IMR-90 (cell line): ENCODE data around the gene SF3B5. TPM values are rescaled to one million over a fixed set of nuclear protein-coding genes. Genes with fewer than 3 reads are reported as not detected.

Source experiments
- ATAC-seq: fragments of 200-7000 bp; cut with Tn5 transposase; 2 replicates; pipeline ENCODE4 v1.9.1; 2020; ENCODE audit warnings: low read depth, mild to moderate bottlenecking, moderate library complexity
- BruUV-seq: library from RNA; stranded (reverse); fragments of 400-500 nt; replicated peaks from 2 replicates; lab custom pipeline; 2021; lab: Mats Ljungman, UMichigan
- CTCF ChIA-PET: fragments of 300-600 bp; formaldehyde crosslinking; extraction: SDS; loops from one replicate; lab custom pipeline; 2021; ENCODE audit warnings: antibody characterized with exemption; lab: Yijun Ruan, JAX
- POLR2A ChIA-PET: fragments of 300-600 bp; sonication (Branson Sonifier 250); formaldehyde crosslinking; loops from one replicate; lab custom pipeline; 2022; ENCODE audit warnings: antibody characterized with exemption; ENCODE audit not compliant: unreplicated experiment; lab: Charles Lee
- DNase-seq: peaks from one replicate; pipeline ENCODE4 v3.0.0; 2013
- H2AFZ ChIP-seq: replicated peaks from 2 replicates; pipeline ENCODE3; 2013; ENCODE audit warnings: low read length, mild to moderate bottlenecking; ENCODE audit not compliant: poor library complexity
- H2AK5ac ChIP-seq: 2 replicates; pipeline ENCODE4 v1.6.1; 2013; ENCODE audit warnings: low read depth, low read length, inconsistent platforms
- H2AK9ac ChIP-seq: replicated peaks from 2 replicates; pipeline ENCODE3; 2013; ENCODE audit warnings: mild to moderate bottlenecking, low read depth, low read length, moderate library complexity; ENCODE audit not compliant: poor library complexity
- H2BK120ac ChIP-seq: 2 replicates; pipeline ENCODE4 v1.6.1; 2013; ENCODE audit warnings: low read depth, low read length, inconsistent platforms
- H2BK15ac ChIP-seq: 3 replicates; pipeline ENCODE4 v1.6.1; 2013; ENCODE audit warnings: low read depth, low read length, inconsistent platforms
- H2BK20ac ChIP-seq: 2 replicates; pipeline ENCODE4 v1.6.1; 2013; ENCODE audit warnings: low read depth, mild to moderate bottlenecking, inconsistent platforms, low read length, moderate library complexity
- H2BK5ac ChIP-seq: 2 replicates; pipeline ENCODE4 v1.6.1; 2013; ENCODE audit warnings: mild to moderate bottlenecking, low read depth, low read length, inconsistent platforms; ENCODE audit not compliant: poor library complexity, severe bottlenecking
- H3K14ac ChIP-seq: replicated peaks from 2 replicates; pipeline ENCODE4 v1.6.1; 2013; ENCODE audit warnings: low read depth, low read length, inconsistent platforms
- H3K18ac ChIP-seq: 2 replicates; pipeline ENCODE4 v1.6.1; 2013; ENCODE audit warnings: low read depth, low read length, control low read depth
- H3K23ac ChIP-seq: 2 replicates; pipeline ENCODE4 v1.6.1; 2013; ENCODE audit warnings: low read depth, low read length, inconsistent platforms
- H3K27ac ChIP-seq: 2 replicates; pipeline ENCODE4 v1.5.1; 2013; ENCODE audit warnings: mild to moderate bottlenecking, control low read depth, low read length; ENCODE audit not compliant: insufficient read depth
- H3K27me3 ChIP-seq: 2 replicates; pipeline ENCODE4 v1.6.1; 2013; ENCODE audit warnings: low read length; ENCODE audit not compliant: control insufficient read depth, insufficient read depth
- H3K36me3 ChIP-seq: 2 replicates; pipeline ENCODE4 v1.6.1; 2013; ENCODE audit warnings: low read length, mixed read lengths; ENCODE audit not compliant: control insufficient read depth, insufficient read depth
- H3K4ac ChIP-seq: 2 replicates; pipeline ENCODE4 v1.6.1; 2013; ENCODE audit warnings: low read depth, low read length, inconsistent platforms
- H3K4me1 ChIP-seq: 2 replicates; pipeline ENCODE4 v1.6.1; 2013; ENCODE audit warnings: low read length, mixed read lengths; ENCODE audit not compliant: control insufficient read depth, insufficient read depth
- H3K4me2 ChIP-seq: 2 replicates; pipeline ENCODE4 v1.6.1; 2013; ENCODE audit warnings: low read depth, mild to moderate bottlenecking, control low read depth, low read length, moderate library complexity
- H3K4me3 ChIP-seq: 2 replicates; pipeline ENCODE4 v1.5.1; 2013; ENCODE audit warnings: low read depth, mild to moderate bottlenecking, control low read depth, low read length, moderate library complexity; ENCODE audit not compliant: insufficient read depth
- H3K56ac ChIP-seq: 2 replicates; pipeline ENCODE4 v1.6.1; 2013; ENCODE audit warnings: low read length, inconsistent platforms; ENCODE audit not compliant: insufficient read depth; ENCODE audit errors: extremely low read depth
- H3K79me1 ChIP-seq, 2 experiments: 2 replicates each; pipeline ENCODE4 v1.6.1; 2013; ENCODE audit warnings: low read length in 2 of 2, inconsistent platforms in 1 of 2, low read depth in 1 of 2
- H3K9ac ChIP-seq: 2 replicates; pipeline ENCODE4 v1.6.1; 2013; ENCODE audit warnings: low read depth, low read length, control low read depth
- H3K9me1 ChIP-seq: 2 replicates; pipeline ENCODE4 v1.6.1; 2013; ENCODE audit warnings: low read length, inconsistent platforms; ENCODE audit not compliant: insufficient read depth
- H3K9me3 ChIP-seq: 2 replicates; pipeline ENCODE4 v1.6.1; 2013; ENCODE audit warnings: low read length; ENCODE audit not compliant: control insufficient read depth, insufficient read depth
- H4K20me1 ChIP-seq: 2 replicates; pipeline ENCODE4 v1.6.1; 2013; ENCODE audit warnings: low read length, inconsistent platforms; ENCODE audit not compliant: insufficient read depth
- H4K5ac ChIP-seq: 2 replicates; pipeline ENCODE4 v1.6.1; 2013; ENCODE audit warnings: mild to moderate bottlenecking, low read depth, low read length, control low read depth
- H4K8ac ChIP-seq, 2 experiments: 2 replicates each; pipeline ENCODE4 v1.6.1; 2013; ENCODE audit warnings: low read depth in 2 of 2, low read length in 2 of 2, control low read depth in 1 of 2, inconsistent platforms in 1 of 2
- H4K91ac ChIP-seq: 2 replicates; pipeline ENCODE4 v1.6.1; 2013; ENCODE audit warnings: low read depth, low read length, inconsistent platforms; ENCODE audit not compliant: insufficient read depth
- BHLHE40 ChIP-seq: fragments of 150-350 bp; IDR thresholded peaks from 2 replicates; pipeline ENCODE4 v1.6.1; 2016; ENCODE audit warnings: mild to moderate bottlenecking, low read depth, low read length
- CEBPB ChIP-seq: IDR thresholded peaks from 2 replicates; pipeline ENCODE4 v1.6.1; 2012; ENCODE audit warnings: low read depth, low read length, improper control_type of control experiment
- CHD1 ChIP-seq: IDR thresholded peaks from 2 replicates; pipeline ENCODE4 v1.6.1; 2012; ENCODE audit warnings: low read depth, low read length, improper control_type of control experiment
- FOS ChIP-seq: fragments of 150-350 bp; IDR thresholded peaks from 2 replicates; pipeline ENCODE4 v1.6.1; 2016; ENCODE audit warnings: low read depth, low read length
- MAZ ChIP-seq: IDR thresholded peaks from 2 replicates; pipeline ENCODE4 v1.6.1; 2012; ENCODE audit warnings: low read depth, mild to moderate bottlenecking, low read length, improper control_type of control experiment, moderate library complexity, borderline replicate concordance
- MXI1 ChIP-seq: IDR thresholded peaks from 2 replicates; pipeline ENCODE4 v1.6.1; 2012; ENCODE audit warnings: low read depth, mild to moderate bottlenecking, low read length, moderate library complexity, borderline replicate concordance
- RAD21 ChIP-seq: IDR thresholded peaks from 2 replicates; pipeline ENCODE4 v1.6.1; 2012; ENCODE audit warnings: low read length, improper control_type of control experiment
- SMC3 ChIP-seq: fragments of 150-350 bp; IDR thresholded peaks from 2 replicates; pipeline ENCODE4 v1.6.1; 2016; ENCODE audit warnings: low read depth, mild to moderate bottlenecking, antibody characterized with exemption, low read length, moderate library complexity
- WGBS, 2 experiments: methylation state at CpG; one replicate each; pipeline versions ENCODE4 v1.1.5 to v1.1.7; 2013; ENCODE audit warnings: missing lambda C conversion rate in 2 of 2; ENCODE audit not compliant: insufficient read length in 1 of 2; ENCODE audit errors: extremely low coverage in 2 of 2; 5-methylcytosine and 5-hydroxymethylcytosine counted together
- dilution Hi-C: fragments of 300-500 bp; cut with HindIII; formaldehyde crosslinking; loops from one replicate; pipeline ENCODE4 v1.14.3; 2018; ENCODE audit warnings: low sequenced_read_pairs; ENCODE audit not compliant: unreplicated experiment
- in situ Hi-C: fragments of 300-500 bp; cut with MboI; formaldehyde crosslinking; loops from 3 replicates; pipeline ENCODE4 v1.14.3; 2019; ENCODE audit warnings: low sequenced_read_pairs, inconsistent platforms, mixed read lengths
- intact Hi-C: fragments of 100-400 bp; cut with micrococcal nuclease; formaldehyde crosslinking; loops from 2 replicates; pipeline ENCODE4 v1.10.0; 2022
- polyA plus RNA-seq, 3 experiments: library from polyadenylated mRNA; depleted of rRNA; stranded (reverse); fragments of >200 nt; gene quantifications; 2 replicates each; pipeline ENCODE4 v1.2.3, GENCODE V29; 2012; ENCODE audit warnings: low replicate concordance in 1 of 3
- total RNA-seq: library from RNA; depleted of rRNA; stranded (reverse); fragments of >200 nt; gene quantifications from 2 replicates; pipeline ENCODE4 v1.2.3, GENCODE V29; 2012
- TF ChIP-seq, protein P1 (sequence below): fragments of 150-350 bp; IDR thresholded peaks from 2 replicates; pipeline ENCODE4 v1.6.1; 2016; ENCODE audit warnings: low read depth, mild to moderate bottlenecking, low read length, moderate library complexity, borderline replicate concordance

The SF3B5 gene
- total and polyA plus RNA-seq, 2 of the 4 experiments (the other 2 are of a cell fraction) = 227 to 333 TPM

DNA sequence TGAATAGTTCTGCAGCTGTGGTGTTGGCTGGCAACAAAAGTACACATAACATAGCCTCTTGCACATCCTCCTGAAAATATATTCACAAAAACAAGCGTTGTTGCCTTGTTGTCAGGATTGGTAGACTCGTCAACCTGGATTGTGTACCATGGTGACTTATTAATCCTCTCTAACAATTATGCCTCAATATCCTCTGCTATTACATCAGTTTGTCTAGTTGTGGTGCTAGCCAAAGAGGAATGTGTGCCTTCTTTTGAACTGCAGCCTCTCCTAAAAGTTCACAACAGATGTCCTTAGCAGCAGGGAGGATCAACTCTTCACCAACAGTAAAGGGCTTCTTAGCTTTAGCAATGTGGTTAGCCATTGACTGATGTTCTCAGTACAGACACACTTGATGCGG is 3.6 kb upstream of the SF3B5 start:
- Histone ChIP-seq H2AFZ (no peak overlapping the region), H2AK9ac (no peak overlapping the region), H3K14ac (no peak overlapping the region), H3K79me1 (peaks cover 7 to 13% of the 10 kb centered on the region in 2 experiments), H3K27ac (no peak overlapping the region), H3K4ac (no peak overlapping the region), H3K23ac (no peak overlapping the region), H2BK120ac (no peak overlapping the region), H2BK20ac (no peak overlapping the region), H3K27me3 (peaks cover 2% of the 10 kb centered on the region), H3K9ac (no peak overlapping the region), H2AK5ac (no peak overlapping the region), H4K91ac (no peak overlapping the region), H3K4me2 (no peak overlapping the region), H2BK5ac (no peak overlapping the region), H4K20me1 (no peaks in the 10 kb centered on the region; the same call in 1 of the 2 replicates), H3K4me3 (no peak overlapping the region), H2BK15ac (no peak overlapping the region), H3K36me3 (no peaks in the 10 kb centered on the region), H3K56ac (no peak overlapping the region), H3K4me1 (peaks cover 4% of the 10 kb centered on the region), H3K9me3 (no peaks in the 10 kb centered on the region), H3K9me1 (peaks cover 7% of the 10 kb centered on the region), H4K5ac (no peak overlapping the region), H4K8ac (no peak overlapping the region), H3K18ac (no peak overlapping the region)
- no peak for TF ChIP-seq MAZ
- no peak for TF ChIP-seq FOS
- TF ChIP-seq SMC3 = no peak
- no peak for TF ChIP-seq RAD21
- TF ChIP-seq, protein P1, sequence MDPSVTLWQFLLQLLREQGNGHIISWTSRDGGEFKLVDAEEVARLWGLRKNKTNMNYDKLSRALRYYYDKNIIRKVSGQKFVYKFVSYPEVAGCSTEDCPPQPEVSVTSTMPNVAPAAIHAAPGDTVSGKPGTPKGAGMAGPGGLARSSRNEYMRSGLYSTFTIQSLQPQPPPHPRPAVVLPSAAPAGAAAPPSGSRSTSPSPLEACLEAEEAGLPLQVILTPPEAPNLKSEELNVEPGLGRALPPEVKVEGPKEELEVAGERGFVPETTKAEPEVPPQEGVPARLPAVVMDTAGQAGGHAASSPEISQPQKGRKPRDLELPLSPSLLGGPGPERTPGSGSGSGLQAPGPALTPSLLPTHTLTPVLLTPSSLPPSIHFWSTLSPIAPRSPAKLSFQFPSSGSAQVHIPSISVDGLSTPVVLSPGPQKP = no peak
- TF ChIP-seq CHD1 = no peak
- no peak for TF ChIP-seq CEBPB
- no peak for TF ChIP-seq BHLHE40
- TF ChIP-seq MXI1 = no peak
- DNase-seq = no peak
- intact Hi-C loops (no loop called here), dilution Hi-C loops (no loop called here), in situ Hi-C loops (no loop called here)
- ChIA-PET POLR2A (no interaction called here), CTCF (no interaction called here)
- no TSS peak for BruUV-seq
- ATAC-seq = no peak
- WGBS, 2 experiments = no CpG with 5 or more reads among the region's 3 CpGs
